Muscle layer of colon (tissue), 2 donors: ENCODE measurements around the gene PDCD10.

Experiments
- H3K27ac ChIP-seq: one replicate; pipeline ENCODE4 v1.7.0; 2013; ENCODE audit warnings: low read depth, mild to moderate bottlenecking, low read length, moderate library complexity
- H3K27me3 ChIP-seq, 2 donors: one replicate each; pipeline ENCODE4 v1.7.0; 2013; ENCODE audit warnings: low read length in 2 of 2, mild to moderate bottlenecking in 2 of 2; ENCODE audit not compliant: insufficient read depth in 2 of 2, control insufficient read depth in 1 of 2
- H3K36me3 ChIP-seq: one replicate; pipeline ENCODE4 v1.7.0; 2013; ENCODE audit warnings: mild to moderate bottlenecking, low read length; ENCODE audit not compliant: insufficient read depth
- H3K4me1 ChIP-seq: one replicate; pipeline ENCODE4 v1.7.0; 2013; ENCODE audit warnings: mild to moderate bottlenecking, low read length; ENCODE audit not compliant: insufficient read depth
- H3K4me3 ChIP-seq, 2 donors: one replicate each; pipeline ENCODE4 v1.7.0; 2013; ENCODE audit warnings: low read length in 2 of 2, low read depth in 1 of 2, mild to moderate bottlenecking in 1 of 2, moderate library complexity in 1 of 2
- H3K9ac ChIP-seq: one replicate; pipeline ENCODE4 v1.7.0; 2013; ENCODE audit warnings: low read length
- H3K9me3 ChIP-seq: one replicate; pipeline ENCODE4 v1.7.0; 2013; ENCODE audit warnings: mild to moderate bottlenecking, low read length
- donor health status: abdominal sarcoma.
- donor health status: Adenocarcinoma of cecum.

Gene PDCD10

DNA sequence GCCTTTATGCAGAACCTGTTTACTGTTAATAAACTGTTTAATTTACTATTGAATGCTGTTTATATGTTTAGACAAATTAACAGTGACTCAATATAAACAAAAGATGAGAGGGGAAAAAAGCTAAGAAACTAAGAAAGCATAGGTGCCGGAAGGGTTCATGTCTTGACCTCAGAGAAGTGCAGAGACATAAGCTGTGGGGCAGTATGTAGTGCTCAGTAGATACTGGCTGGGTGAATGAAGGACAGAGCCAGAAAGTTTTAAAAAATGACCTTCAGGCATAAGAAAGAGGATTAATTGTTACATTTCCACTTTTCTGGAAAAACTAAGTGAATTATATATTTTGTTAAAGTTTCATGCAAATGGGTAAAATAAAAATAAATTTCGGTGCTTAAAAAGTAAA, 15.0 kb upstream of the PDCD10 start:
- no peaks in the 10 kb centered on the region for H3K9me3 ChIP-seq
- H3K9ac ChIP-seq, result no peak overlapping the region
- no peak overlapping the region for H3K4me3 ChIP-seq
- no peaks in the 10 kb centered on the region for H3K27me3 ChIP-seq
- H3K27ac ChIP-seq, result no peak overlapping the region
- no peaks in the 10 kb centered on the region for H3K36me3 ChIP-seq
- H3K4me1 ChIP-seq, result no peaks in the 10 kb centered on the region

DNA sequence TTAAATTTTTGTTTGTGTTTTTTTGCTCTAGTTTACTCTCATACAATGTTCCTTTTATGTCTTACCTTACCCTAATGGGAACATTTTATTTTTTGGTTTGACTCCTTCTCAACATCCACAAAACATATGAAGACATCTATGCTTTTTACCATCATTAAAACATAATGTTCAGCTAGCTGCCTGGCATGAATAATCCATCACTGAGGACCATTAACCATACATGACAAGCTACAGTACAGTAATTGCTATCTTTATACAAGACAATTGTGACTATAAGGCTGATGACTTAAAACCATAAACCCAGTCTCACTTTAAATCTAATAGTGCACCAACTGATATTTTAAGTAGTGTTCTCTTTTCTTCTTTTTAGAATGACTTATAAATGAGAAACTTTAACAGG, 14.5 kb upstream of the PDCD10 start:
- Histone ChIP-seq H3K4me1 (no peaks in the 10 kb centered on the region), H3K9me3 (no peaks in the 10 kb centered on the region), H3K4me3 (no peak overlapping the region), H3K9ac (no peak overlapping the region), H3K27ac (no peak overlapping the region), H3K36me3 (no peaks in the 10 kb centered on the region), H3K27me3 (no peaks in the 10 kb centered on the region)

DNA sequence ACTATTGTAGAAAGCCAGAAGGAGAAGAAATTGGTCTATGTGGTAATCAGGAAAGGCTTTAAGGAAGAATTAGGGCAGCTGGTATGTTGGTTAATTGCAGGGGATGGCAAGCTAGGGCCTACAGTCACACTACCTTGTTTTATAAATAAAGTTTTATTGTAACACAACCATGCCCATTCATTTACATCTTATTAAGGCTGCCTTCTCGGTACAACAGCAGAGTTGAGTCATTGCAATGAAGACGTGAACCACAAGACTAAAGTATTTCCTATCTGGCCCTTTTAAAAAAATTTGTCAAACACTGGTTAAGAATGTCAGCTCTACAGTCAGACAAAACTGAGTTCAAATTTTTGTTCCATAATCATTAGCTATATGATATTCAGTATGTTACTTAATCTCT, 9.1 kb upstream of the PDCD10 start:
- H3K27me3 ChIP-seq, result no peaks in the 10 kb centered on the region
- no peak overlapping the region for H3K9ac ChIP-seq
- H3K4me1 ChIP-seq, result no peaks in the 10 kb centered on the region
- no peak overlapping the region for H3K4me3 ChIP-seq
- no peak overlapping the region for H3K27ac ChIP-seq
- no peaks in the 10 kb centered on the region for H3K36me3 ChIP-seq
- H3K9me3 ChIP-seq, result no peaks in the 10 kb centered on the region

GRCh38 chr3:167742338-167742737, 7.6 kb upstream of the PDCD10 start:
- no peak overlapping the region for H3K9ac ChIP-seq
- H3K27me3 ChIP-seq, result no peaks in the 10 kb centered on the region
- no peaks in the 10 kb centered on the region for H3K36me3 ChIP-seq
- H3K9me3 ChIP-seq, result no peaks in the 10 kb centered on the region
- H3K4me1 ChIP-seq, result no peaks in the 10 kb centered on the region
- no peak overlapping the region for H3K27ac ChIP-seq
- no peak overlapping the region for H3K4me3 ChIP-seq

GRCh38 chr3:167740961-167741587, 6.4 kb upstream of the PDCD10 start:
- H3K4me3 ChIP-seq, result no peak overlapping the region
- no peak overlapping the region for H3K27ac ChIP-seq
- peaks cover 4% of the 10 kb centered on the region for H3K4me1 ChIP-seq
- H3K9me3 ChIP-seq, result no peaks in the 10 kb centered on the region
- H3K9ac ChIP-seq, result no peak overlapping the region
- H3K27me3 ChIP-seq, result no peaks in the 10 kb centered on the region
- no peaks in the 10 kb centered on the region for H3K36me3 ChIP-seq

DNA sequence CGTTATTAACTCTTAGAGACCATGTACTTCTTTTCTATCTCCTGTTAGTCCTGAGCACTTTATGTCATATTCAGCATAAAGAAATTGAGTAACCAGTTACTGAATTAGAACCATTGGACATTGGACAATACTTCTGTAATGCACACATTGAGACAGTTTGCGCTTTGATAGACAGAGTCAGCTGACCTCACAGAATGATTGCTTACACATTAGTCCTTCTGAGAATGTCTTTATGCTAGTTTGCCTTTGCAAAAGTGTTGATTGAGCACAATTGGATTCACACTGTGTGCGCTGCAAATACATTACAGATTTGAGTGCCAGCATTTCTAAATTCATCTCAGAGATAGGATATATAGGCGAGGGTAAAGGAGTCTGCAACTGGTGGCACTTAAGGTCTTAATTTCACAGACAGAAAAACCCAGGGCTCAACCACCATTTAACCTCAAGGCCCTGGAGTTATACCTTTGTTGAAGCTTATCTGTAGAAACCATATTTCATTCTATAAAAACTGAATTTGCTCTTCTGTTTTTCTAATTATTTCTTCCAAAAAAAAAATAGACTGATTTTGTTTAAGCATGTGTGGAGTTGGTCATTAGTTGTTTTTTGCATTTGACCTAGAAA, 4.6 kb upstream of the PDCD10 start:
- Histone ChIP-seq H3K4me3 (no peak overlapping the region), H3K9ac (no peak overlapping the region), H3K27me3 (no peaks in the 10 kb centered on the region), H3K36me3 (no peaks in the 10 kb centered on the region), H3K4me1 (peaks cover 6% of the 10 kb centered on the region), H3K9me3 (no peaks in the 10 kb centered on the region), H3K27ac (no peak overlapping the region)

GRCh38 chr3:167738037-167738436, 3.3 kb upstream of the PDCD10 start:
- Histone ChIP-seq H3K9ac (no peak overlapping the region), H3K27ac (no peak overlapping the region), H3K4me1 (peaks cover 16% of the 10 kb centered on the region), H3K27me3 (no peaks in the 10 kb centered on the region), H3K9me3 (no peaks in the 10 kb centered on the region), H3K36me3 (no peaks in the 10 kb centered on the region), H3K4me3 (no peak overlapping the region)

- Histone ChIP-seq H3K27ac (no peak overlapping the region), H3K9me3 (no peaks in the 10 kb centered on the region), H3K4me3 (no peak overlapping the region), H3K36me3 (no peaks in the 10 kb centered on the region), H3K27me3 (no peaks in the 10 kb centered on the region), H3K4me1 (peaks cover 26% of the 10 kb centered on the region), H3K9ac (no peak overlapping the region)
Observed at GRCh38 chr3:167736997-167737396, 2.3 kb upstream of the PDCD10 start.

DNA sequence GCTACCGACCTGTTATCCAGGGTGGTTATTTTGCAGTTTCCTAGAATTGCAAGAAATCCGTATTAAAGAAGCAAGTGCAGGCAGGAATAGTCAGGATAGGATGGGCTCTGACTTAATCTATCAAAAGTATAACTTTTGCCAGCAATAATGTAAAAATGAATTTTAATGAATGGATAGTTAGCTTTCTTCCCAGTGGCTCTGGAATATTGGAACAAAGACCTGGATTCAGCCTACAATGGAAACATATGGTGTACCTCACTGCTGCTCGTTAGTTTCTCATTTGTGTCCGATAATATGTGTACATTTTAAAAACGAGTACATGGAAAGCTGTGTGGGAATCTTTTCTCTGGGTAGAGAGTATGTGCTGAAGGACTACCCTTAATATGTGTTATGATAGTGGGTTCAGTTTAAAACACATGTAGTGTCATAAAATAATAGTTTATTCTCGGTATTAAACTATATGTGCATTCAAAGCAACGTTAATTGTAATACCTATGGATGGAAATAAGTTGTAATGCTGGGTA, 1.6 kb upstream of the PDCD10 start:
- H3K4me1 ChIP-seq, result peaks cover 26% of the 10 kb centered on the region

DNA sequence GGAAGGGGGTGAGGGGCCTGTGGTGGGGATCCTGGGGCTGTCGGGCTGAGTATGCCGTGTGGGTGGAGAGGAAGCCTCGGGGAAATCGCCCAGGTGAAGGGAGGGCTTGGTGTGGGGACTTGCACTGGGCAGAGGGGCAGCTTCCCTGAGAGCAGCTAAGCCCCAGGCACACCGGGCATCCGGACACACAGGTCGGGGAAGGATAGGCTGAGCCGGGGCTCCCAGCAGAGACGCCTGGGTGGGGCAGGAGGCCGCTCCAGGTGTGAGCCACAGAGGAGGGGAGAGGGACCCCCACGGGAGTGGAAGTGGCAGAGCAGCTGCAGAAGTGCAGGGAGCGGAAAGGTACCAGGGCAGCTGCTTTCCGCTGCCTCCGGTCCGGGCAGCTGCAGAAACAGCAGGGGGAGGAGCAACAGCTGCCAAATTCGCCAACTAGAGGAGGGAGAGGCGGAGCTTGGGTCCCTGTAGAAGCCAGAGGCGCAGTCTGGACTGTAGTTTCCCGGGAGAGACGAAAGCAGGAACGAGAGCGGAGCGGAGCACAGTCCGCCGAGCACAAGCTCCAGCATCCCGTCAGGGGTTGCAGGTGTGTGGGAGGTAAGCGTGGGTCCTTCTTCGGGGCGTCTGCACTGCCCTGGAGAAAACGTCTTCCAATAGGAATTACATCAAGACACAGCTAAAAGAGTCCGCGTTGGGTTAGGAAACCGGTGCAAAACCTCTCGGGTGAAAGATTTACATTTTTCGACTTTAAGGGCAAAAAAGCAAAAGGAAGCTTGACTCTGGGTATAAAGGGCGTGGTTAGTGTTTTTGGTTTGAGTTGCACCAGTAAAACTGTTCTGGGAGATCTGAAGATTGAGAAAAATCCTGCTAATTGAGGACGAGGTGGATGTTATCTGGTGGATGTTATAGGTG, 794 bp upstream of the PDCD10 start, which contains the start of gene SERPINI1:
Gene SERPINI1, plus strand, starts transcription at position 489 of the 906 bp plus-strand sequence. CDS start 53,408 bp downstream, outside the sequence.
- no peaks in the 10 kb centered on the region for H3K9me3 ChIP-seq
- H3K4me1 ChIP-seq, result peaks cover 26% of the 10 kb centered on the region
- no peaks in the 10 kb centered on the region for H3K27me3 ChIP-seq
- no peaks in the 10 kb centered on the region for H3K36me3 ChIP-seq
- H3K9ac ChIP-seq, result peak within 1 kb of the TSS; percentile 69
- peak within 1 kb of the TSS; percentile 95 for H3K27ac ChIP-seq
- H3K4me3 ChIP-seq, result peak within 1 kb of the TSS; percentile 92 to 93

More for the DNA sequence above, 1.6 kb upstream of the PDCD10 start:
- no peaks in the 10 kb centered on the region for H3K27me3 ChIP-seq
- peak overlapping the region in 1 of 2 donors; percentile 93 for H3K4me3 ChIP-seq
- no peak overlapping the region for H3K27ac ChIP-seq
- H3K9ac ChIP-seq, result no peak overlapping the region
- no peaks in the 10 kb centered on the region for H3K36me3 ChIP-seq
- no peaks in the 10 kb centered on the region for H3K9me3 ChIP-seq

- Histone ChIP-seq H3K9me3 (no peaks in the 10 kb centered on the region), H3K4me1 (peaks cover 26% of the 10 kb centered on the region), H3K27ac (peak overlapping the region; percentile 95), H3K27me3 (no peaks in the 10 kb centered on the region), H3K4me3 (peak overlapping the region; percentile 92 to 93), H3K9ac (peak overlapping the region; percentile 69), H3K36me3 (no peaks in the 10 kb centered on the region)
Observed at GRCh38 chr3:167733961-167734497, 663 bp downstream of the PDCD10 start.
